ENCODE measurements around the gene SNPH. TPM values are rescaled to one million over a fixed set of nuclear protein-coding genes. Genes with fewer than 3 reads are reported as not detected.

SNPH gene
- total RNA-seq, 4 donors from 2014 or later = 2.1 to 14.0 (median 4.5) TPM

DNA sequence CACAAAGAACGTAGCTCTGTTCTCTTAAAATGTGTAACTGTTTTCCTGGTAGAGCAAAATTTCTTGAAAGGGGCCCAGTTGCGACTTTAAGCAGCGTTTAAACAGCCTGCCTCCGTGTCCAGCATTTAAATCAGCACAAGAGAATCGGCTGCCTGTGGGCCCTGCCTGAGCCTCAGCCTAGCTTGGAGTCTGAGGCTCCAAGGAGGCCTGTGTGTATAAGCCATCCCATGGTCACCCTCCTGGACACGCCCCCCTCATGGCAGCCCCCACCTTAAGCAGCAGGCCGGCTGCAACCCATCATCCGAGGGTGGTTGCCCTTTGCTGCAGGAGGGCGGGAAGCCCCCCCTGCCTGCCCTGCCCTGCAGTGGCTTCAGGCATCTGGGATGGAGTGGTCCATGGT lies 44.0 kb downstream of the SNPH start:
- Histone ChIP-seq H3K27me3 (no peaks in the 10 kb centered on the region), H3K27ac (no peak overlapping the region), H3K9me3 (no peaks in the 10 kb centered on the region), H3K4me1 (peaks cover 0 to 3% of the 10 kb centered on the region in 2 donors), H3K36me3 (no peaks in the 10 kb centered on the region), H3K4me3 (no peak overlapping the region)
- TF ChIP-seq CTCF (IDR thresholded peaks at IDR 0.05) (no peak), POLR2A (IDR thresholded peaks at IDR 0.05) (no peak)
- no peak for DNase-seq
- intact Hi-C loops (cut with DNase I; ENCODE audit: low total_unique reads) = loop anchor here (5.0 to 10.0 kb wide), 2 partner anchors 127 to 155 kb away; partner anchors contain the start of gene NSFL1C

DNA sequence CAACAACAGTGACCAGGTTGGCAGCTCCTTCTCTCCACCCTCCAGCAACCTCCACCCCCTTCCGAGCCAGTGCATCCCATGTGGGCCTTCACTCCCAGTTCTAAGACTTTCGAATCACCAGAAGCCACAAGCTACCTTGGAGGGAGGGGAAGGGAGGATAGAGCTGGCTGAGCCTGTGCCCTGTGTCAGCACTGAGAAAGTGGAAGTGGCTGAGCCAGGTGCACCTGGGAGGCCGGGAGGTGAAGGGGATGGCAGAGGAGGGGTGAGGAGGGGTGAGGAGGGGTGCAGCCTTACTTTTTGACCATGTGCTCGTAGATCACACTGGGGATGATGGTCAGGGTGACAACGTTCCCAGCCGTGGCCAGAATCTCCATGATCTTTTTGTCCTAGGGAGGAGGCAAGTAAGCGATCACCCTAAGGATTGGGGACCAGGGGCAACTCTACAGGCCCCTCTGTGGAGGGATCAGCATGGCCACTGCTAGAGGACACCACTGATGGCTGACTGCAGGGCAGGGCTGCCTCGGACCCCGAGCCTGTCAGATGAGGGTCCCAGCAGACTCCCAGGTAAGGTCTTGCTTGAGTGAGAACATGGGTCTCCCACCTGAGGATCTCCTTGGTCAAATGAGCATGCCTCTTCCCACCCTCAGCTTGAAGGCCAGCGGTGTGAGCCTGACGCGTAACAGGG lies 44.6 kb downstream of the SNPH start:
- intact Hi-C loops (cut with DNase I; ENCODE audit: low total_unique reads) = loop anchor here (5.0 to 10.0 kb wide), 2 partner anchors 127 to 154 kb away; partner anchors contain the start of gene NSFL1C
- no peak for TF ChIP-seq CTCF (IDR thresholded peaks at IDR 0.05)
- TF ChIP-seq POLR2A (IDR thresholded peaks at IDR 0.05) = no peak
- H3K9me3 ChIP-seq = no peaks in the 10 kb centered on the region
- H3K4me3 ChIP-seq = no peak overlapping the region
- peaks cover 0 to 3% of the 10 kb centered on the region in 2 donors for H3K4me1 ChIP-seq
- no peaks in the 10 kb centered on the region for H3K27me3 ChIP-seq
- DNase-seq = no peak
- no peaks in the 10 kb centered on the region for H3K36me3 ChIP-seq
- H3K27ac ChIP-seq = no peak overlapping the region

- intact Hi-C loops (cut with DNase I; ENCODE audit: low total_unique reads) = loop anchor here (5.0 to 10.0 kb wide), 2 partner anchors 125 to 152 kb away; partner anchors contain the start of gene NSFL1C
- Histone ChIP-seq H3K4me3 (no peak overlapping the region), H3K9me3 (no peaks in the 10 kb centered on the region), H3K27me3 (no peaks in the 10 kb centered on the region), H3K4me1 (peaks cover 0 to 3% of the 10 kb centered on the region in 2 donors), H3K27ac (no peak overlapping the region), H3K36me3 (no peaks in the 10 kb centered on the region)
- no peak for DNase-seq
- TF ChIP-seq CTCF (IDR thresholded peaks at IDR 0.05) = no peak
Observed at GRCh38 chr20:1312308-1312707, 46.2 kb downstream of the SNPH start.

DNA sequence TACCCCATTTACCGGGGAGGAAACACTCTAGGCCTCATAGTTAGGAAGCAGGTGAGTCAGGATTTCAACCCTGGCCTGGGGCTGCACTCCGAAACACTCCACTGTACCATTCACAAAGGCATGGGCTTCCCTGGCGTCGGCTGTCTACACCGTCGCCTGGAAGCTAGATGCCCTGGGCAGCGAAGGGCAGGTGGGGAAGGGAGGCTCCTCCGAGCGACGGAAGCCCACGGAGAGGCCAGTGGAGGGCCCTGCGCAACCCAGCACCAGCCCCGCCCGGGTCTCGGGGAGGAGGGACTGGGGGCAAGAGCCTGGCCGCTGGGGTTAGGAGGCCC lies 46.8 kb downstream of the SNPH start:
- Histone ChIP-seq H3K36me3 (no peaks in the 10 kb centered on the region), H3K27me3 (no peaks in the 10 kb centered on the region), H3K4me1 (peaks cover 0 to 3% of the 10 kb centered on the region in 2 donors), H3K27ac (no peak overlapping the region), H3K9me3 (no peaks in the 10 kb centered on the region), H3K4me3 (no peak overlapping the region)
- intact Hi-C loops (cut with DNase I; ENCODE audit: low total_unique reads) = loop anchor here (5.0 to 10.0 kb wide), 2 partner anchors 124 to 152 kb away; partner anchors contain the start of gene NSFL1C
- no peak for DNase-seq
- TF ChIP-seq CTCF (IDR thresholded peaks at IDR 0.05) = no peak

DNA sequence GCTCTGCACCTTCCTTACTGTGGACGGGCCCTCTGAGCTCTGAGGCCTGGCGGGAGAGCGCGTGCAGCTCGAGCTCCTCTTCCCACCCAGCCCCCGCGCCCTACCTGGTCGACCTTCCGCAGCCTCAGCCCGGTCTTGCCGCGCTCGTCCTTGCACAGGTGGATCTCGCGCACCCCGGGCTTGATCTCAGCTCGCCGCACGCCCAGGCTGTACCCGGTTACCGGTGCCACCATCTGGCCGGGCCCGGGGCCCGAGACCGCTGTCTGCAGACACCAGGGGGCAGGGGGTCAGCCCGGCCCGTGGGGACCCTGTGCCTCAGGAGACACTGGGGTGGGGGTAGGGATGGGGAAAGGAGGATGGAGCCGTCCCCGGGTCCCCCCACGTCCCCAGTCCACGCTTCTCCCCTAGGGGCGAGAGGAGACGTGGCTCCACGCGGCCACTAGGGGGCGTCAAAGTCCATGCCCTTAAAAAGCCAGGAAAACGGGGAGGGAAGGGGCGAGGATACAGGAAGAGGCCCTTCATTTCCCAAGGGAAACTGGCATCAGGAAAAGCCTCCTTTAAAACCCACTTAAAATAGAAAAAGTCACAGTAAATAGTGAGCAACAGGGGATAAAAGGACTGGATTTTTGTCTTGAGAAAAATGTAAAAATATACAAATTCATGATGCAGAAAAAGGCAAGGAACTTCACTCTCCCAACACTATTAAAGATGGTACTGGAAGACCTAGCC lies 47.3 kb downstream of the SNPH start:
- H3K4me3 ChIP-seq = no peak overlapping the region
- intact Hi-C loops (cut with DNase I; ENCODE audit: low total_unique reads) = loop anchor here (5.0 to 10.0 kb wide), 2 partner anchors 124 to 151 kb away; partner anchors contain the start of gene NSFL1C
- H3K27ac ChIP-seq = peak overlapping the region in 1 of 2 donors; percentile 24
- peak; percentile 75 to 84 for DNase-seq
- no peaks in the 10 kb centered on the region for H3K36me3 ChIP-seq
- peaks cover 0 to 3% of the 10 kb centered on the region in 2 donors for H3K4me1 ChIP-seq
- H3K27me3 ChIP-seq = no peaks in the 10 kb centered on the region
- no peak for TF ChIP-seq POLR2A (IDR thresholded peaks at IDR 0.05)
- peak; percentile 95 to 100 (median 96) for TF ChIP-seq CTCF (IDR thresholded peaks at IDR 0.05)
- no peaks in the 10 kb centered on the region for H3K9me3 ChIP-seq
